PC-3 (cell line): Measurements from ENCODE around the gene ST3GAL4. TPM values are rescaled to one million over a fixed set of nuclear protein-coding genes. Genes with fewer than 3 reads are reported as not detected.
A peak's percentile ranks its signal among the peaks of the same experiment; 100 is the strongest.

Experiments used
- ATAC-seq: fragments of 200-7000 bp; cut with Tn5 transposase; 2 replicates; pipeline ENCODE4 v1.9.1; 2020; ENCODE audit warnings: mild to moderate bottlenecking, moderate library complexity
- BruUV-seq: library from RNA; stranded (reverse); fragments of 400-500 nt; replicated peaks from 2 replicates; lab custom pipeline; 2021; lab: Mats Ljungman, UMichigan
- CTCF ChIA-PET: fragments of 300-600 bp; sonication (Branson Sonifier 250); formaldehyde crosslinking; loops from one replicate; lab custom pipeline; 2022; ENCODE audit warnings: antibody characterized with exemption; lab: Charles Lee
- POLR2A ChIA-PET: fragments of 300-600 bp; sonication (Branson Sonifier 250); formaldehyde crosslinking; loops from one replicate; lab custom pipeline; 2022; ENCODE audit warnings: antibody characterized with exemption; ENCODE audit not compliant: unreplicated experiment; lab: Charles Lee
- DNase-seq: peaks from one replicate; pipeline ENCODE4 v3.0.0-alpha.2; 2015
- H2AFZ ChIP-seq: fragments of 300-600 bp; sonication (generic); 2 replicates; pipeline ENCODE4 v1.6.0; 2016; ENCODE audit warnings: antibody characterized with exemption, low read length
- H3F3A ChIP-seq: fragments of 300-600 bp; sonication (generic); one replicate; pipeline ENCODE4 v1.6.0; 2017; ENCODE audit warnings: antibody characterized with exemption, low read length, control low read depth, mild to moderate bottlenecking; ENCODE audit not compliant: unreplicated experiment
- H3K27ac ChIP-seq: fragments of 300-600 bp; sonication (generic); 2 replicates; pipeline ENCODE4 v1.5.1; 2016; ENCODE audit warnings: mild to moderate bottlenecking, low read length
- H3K27me3 ChIP-seq: fragments of 300-600 bp; sonication (generic); 2 replicates; pipeline ENCODE4 v1.6.1; 2016; ENCODE audit warnings: low read length, mixed read lengths
- H3K36me3 ChIP-seq: fragments of 300-600 bp; sonication (generic); 2 replicates; pipeline ENCODE4 v1.6.1; 2016; ENCODE audit warnings: low read depth, mixed run types, low read length, mixed read lengths
- H3K4me1 ChIP-seq: fragments of 300-600 bp; sonication (generic); 2 replicates; pipeline ENCODE4 v1.5.1; 2016; ENCODE audit warnings: low read length; ENCODE audit not compliant: insufficient read depth
- H3K4me2 ChIP-seq: fragments of 300-600 bp; sonication (generic); 2 replicates; pipeline ENCODE4 v1.6.0; 2016; ENCODE audit warnings: low read length
- H3K4me3 ChIP-seq: fragments of 300-600 bp; sonication (generic); 2 replicates; pipeline ENCODE4 v1.5.1; 2016; ENCODE audit warnings: mild to moderate bottlenecking, low read length, mixed read lengths
- H3K79me2 ChIP-seq: fragments of 300-600 bp; sonication (generic); 2 replicates; pipeline ENCODE4 v1.6.1; 2017; ENCODE audit warnings: low read length, mixed read lengths
- H3K9ac ChIP-seq: fragments of 300-600 bp; sonication (generic); 2 replicates; pipeline ENCODE4 v1.6.0; 2016; ENCODE audit warnings: mild to moderate bottlenecking, low read length
- H3K9me2 ChIP-seq: fragments of 300-600 bp; sonication (generic); replicated peaks from 2 replicates; pipeline ENCODE4 v1.6.1; 2016; ENCODE audit warnings: mixed run types, low read length, mixed read lengths
- H3K9me3 ChIP-seq: fragments of 300-600 bp; sonication (generic); 2 replicates; pipeline ENCODE4 v1.6.1; 2016; ENCODE audit warnings: low read length, mixed read lengths
- H4K20me1 ChIP-seq: fragments of 300-600 bp; sonication (generic); 2 replicates; pipeline ENCODE4 v1.6.1; 2016; ENCODE audit warnings: low read length, mixed read lengths
- EZH2 ChIP-seq: fragments of 300-600 bp; sonication (generic); IDR thresholded peaks from one replicate; pipeline ENCODE4 v1.6.1; 2017; ENCODE audit warnings: antibody characterized with exemption, mild to moderate bottlenecking, low read length; ENCODE audit not compliant: unreplicated experiment
- EZH2phosphoT487 ChIP-seq: fragments of 300-600 bp; sonication (generic); IDR thresholded peaks from 2 replicates; pipeline ENCODE4 v1.6.1; 2018; ENCODE audit warnings: mild to moderate bottlenecking, antibody characterized with exemption, low read length, borderline replicate concordance
- intact Hi-C: fragments of 100-400 bp; cut with micrococcal nuclease; formaldehyde crosslinking; loops from 2 replicates; pipeline ENCODE4 v1.9.0; 2023
- total RNA-seq: library from RNA; depleted of rRNA; stranded (reverse); fragments of >200 nt; gene quantifications from 2 replicates; pipeline ENCODE4 v1.2.3, GENCODE V29; 2014
- TF ChIP-seq, protein P1 (sequence below): fragments of 300-600 bp; sonication (generic); conservative IDR thresholded peaks from 2 replicates; pipeline ENCODE4 v1.5.1; 2017; ENCODE audit warnings: antibody characterized with exemption, low read depth, mild to moderate bottlenecking, low read length

ST3GAL4 gene
- total RNA-seq, 1 experiment from 2014 or later: 126 TPM

DNA sequence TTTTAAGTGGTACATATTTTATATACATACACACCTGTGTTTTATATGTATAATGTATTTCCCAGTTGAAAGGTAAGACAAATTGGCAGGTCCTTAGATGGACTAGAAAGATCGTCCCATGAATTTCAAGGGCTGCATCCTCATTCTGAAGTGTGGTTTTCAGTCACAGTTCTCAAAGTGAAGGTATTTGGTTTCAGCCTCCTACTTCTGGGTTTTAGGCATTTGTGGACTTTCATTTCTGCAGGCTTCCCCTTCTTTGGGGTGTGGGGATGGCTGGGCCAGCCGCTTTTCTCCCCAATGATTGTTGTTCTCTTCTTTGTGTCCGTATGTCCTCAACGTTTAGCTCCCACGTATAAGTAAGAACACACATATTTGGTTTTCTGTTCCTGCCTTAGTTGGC, 41.7 kb upstream of the ST3GAL4 start:
- no peaks in the 10 kb centered on the region for H3F3A ChIP-seq
- no peak overlapping the region for H3K9ac ChIP-seq
- H3K79me2 ChIP-seq: peaks cover 15% of the 10 kb centered on the region
- intact Hi-C loops: loop anchor here (5.0 kb wide), 3 partner anchors 38 to 1033 kb away; no protein-coding TSS in a partner anchor
- H3K9me3 ChIP-seq: no peaks in the 10 kb centered on the region
- TF ChIP-seq, protein P1, sequence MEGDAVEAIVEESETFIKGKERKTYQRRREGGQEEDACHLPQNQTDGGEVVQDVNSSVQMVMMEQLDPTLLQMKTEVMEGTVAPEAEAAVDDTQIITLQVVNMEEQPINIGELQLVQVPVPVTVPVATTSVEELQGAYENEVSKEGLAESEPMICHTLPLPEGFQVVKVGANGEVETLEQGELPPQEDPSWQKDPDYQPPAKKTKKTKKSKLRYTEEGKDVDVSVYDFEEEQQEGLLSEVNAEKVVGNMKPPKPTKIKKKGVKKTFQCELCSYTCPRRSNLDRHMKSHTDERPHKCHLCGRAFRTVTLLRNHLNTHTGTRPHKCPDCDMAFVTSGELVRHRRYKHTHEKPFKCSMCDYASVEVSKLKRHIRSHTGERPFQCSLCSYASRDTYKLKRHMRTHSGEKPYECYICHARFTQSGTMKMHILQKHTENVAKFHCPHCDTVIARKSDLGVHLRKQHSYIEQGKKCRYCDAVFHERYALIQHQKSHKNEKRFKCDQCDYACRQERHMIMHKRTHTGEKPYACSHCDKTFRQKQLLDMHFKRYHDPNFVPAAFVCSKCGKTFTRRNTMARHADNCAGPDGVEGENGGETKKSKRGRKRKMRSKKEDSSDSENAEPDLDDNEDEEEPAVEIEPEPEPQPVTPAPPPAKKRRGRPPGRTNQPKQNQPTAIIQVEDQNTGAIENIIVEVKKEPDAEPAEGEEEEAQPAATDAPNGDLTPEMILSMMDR: no peak
- no peak for TF ChIP-seq EZH2phosphoT487
- no peak for TF ChIP-seq EZH2
- no peaks in the 10 kb centered on the region for H4K20me1 ChIP-seq
- ChIA-PET POLR2A (no interaction called here), CTCF (no interaction called here)
- H3K27ac ChIP-seq: peak overlapping the region; percentile 57; the same call in 1 of the 2 replicates
- no peak overlapping the region for H2AFZ ChIP-seq
- no peak overlapping the region for H3K4me2 ChIP-seq
- no peak overlapping the region for H3K4me3 ChIP-seq
- H3K4me1 ChIP-seq: peaks cover 34% of the 10 kb centered on the region
- H3K27me3 ChIP-seq: no peaks in the 10 kb centered on the region
- no peak for ATAC-seq
- H3K9me2 ChIP-seq: no peaks in the 10 kb centered on the region
- peaks cover 19% of the 10 kb centered on the region for H3K36me3 ChIP-seq
- DNase-seq: no peak
- BruUV-seq: no TSS peak

DNA sequence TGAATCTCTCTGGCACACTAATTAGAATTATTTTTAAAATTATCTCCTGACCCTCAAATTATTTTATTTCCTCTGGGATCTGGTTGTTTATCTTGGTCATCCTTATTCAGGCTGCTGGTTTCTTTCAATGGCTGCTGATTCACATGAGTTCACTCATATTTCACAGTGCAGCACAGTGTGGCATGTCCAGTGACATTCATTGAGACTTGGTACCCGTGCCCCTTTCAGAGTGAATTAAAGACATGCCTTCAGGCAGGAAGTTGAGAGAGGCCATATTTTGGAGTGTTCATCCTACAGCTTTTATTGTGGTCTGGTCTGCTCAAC, 38.1 kb upstream of the ST3GAL4 start:
- DNase-seq: no peak
- H2AFZ ChIP-seq: no peak overlapping the region
- H3K9me2 ChIP-seq: no peaks in the 10 kb centered on the region
- no peaks in the 10 kb centered on the region for H3K27me3 ChIP-seq
- H3K36me3 ChIP-seq: 0 out of 2 replicates have a peak, but pooled peaks cover 5% of the 10 kb centered on the region
- H3K9ac ChIP-seq: no peak overlapping the region
- TF ChIP-seq EZH2 (no peak), EZH2phosphoT487 (no peak)
- TF ChIP-seq, protein P1: no peak
- H3K4me3 ChIP-seq: no peak overlapping the region
- intact Hi-C loops: no loop called here
- peaks cover 31% of the 10 kb centered on the region for H3K4me1 ChIP-seq
- CTCF ChIA-PET: no interaction called here
- H3K27ac ChIP-seq: no peak overlapping the region
- POLR2A ChIA-PET: no interaction called here
- 0 out of 2 replicates have a peak, but pooled peaks cover 5% of the 10 kb centered on the region for H3K79me2 ChIP-seq
- H3F3A ChIP-seq: no peaks in the 10 kb centered on the region
- H4K20me1 ChIP-seq: no peaks in the 10 kb centered on the region
- H3K4me2 ChIP-seq: no peak overlapping the region
- ATAC-seq: no peak
- no peaks in the 10 kb centered on the region for H3K9me3 ChIP-seq
- no TSS peak for BruUV-seq

DNA sequence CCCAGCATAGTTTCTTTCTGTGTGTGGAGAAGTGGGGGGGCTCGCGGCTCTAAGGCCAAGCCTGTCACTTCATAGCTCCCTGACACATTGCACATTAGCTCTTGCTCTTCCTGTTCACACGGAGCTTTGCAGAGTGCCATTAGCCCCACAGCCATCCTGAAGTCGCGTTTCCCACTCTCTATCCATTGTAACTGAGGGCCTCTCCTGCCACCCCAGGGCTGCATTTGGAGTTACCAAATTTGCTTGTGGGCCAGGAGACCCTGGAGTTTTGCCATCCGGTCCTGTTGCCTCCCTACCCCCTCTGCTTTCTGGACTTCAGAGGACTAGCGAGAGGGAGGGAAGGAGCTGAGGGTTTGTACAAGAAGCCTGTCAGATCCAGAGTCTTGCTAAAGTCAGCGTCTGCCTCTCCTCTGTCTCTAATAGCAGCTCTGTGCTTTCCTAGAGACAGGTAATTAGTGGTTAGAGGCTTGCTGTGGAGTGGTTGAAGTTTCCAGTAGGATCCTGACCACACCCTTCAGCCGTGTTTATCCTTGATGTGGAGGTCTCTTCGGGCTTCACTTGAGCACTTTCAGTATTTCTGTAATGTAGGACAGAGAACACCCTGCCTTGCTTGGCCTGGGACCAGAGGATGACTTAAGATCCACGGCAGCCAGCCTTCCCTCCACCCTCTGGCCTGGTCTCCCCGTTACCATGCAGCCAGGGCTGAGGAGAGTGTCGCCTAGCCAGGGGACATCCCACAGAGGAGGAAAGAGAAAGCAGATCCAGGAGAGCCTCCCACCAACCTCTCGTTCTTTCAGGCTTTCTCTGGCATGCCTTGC, 37.5 kb upstream of the ST3GAL4 start:
- Histone ChIP-seq H3K27me3 (no peaks in the 10 kb centered on the region), H3F3A (no peaks in the 10 kb centered on the region), H3K4me2 (peak overlapping the region; percentile 13; the same call in 1 of the 2 replicates), H3K4me3 (no peak overlapping the region), H3K27ac (peak overlapping the region; percentile 15), H3K79me2 (0 out of 2 replicates have a peak, but pooled peaks cover 5% of the 10 kb centered on the region), H3K9me2 (no peaks in the 10 kb centered on the region), H3K36me3 (0 out of 2 replicates have a peak, but pooled peaks cover 5% of the 10 kb centered on the region), H3K4me1 (peaks cover 25% of the 10 kb centered on the region), H2AFZ (no peak overlapping the region), H3K9ac (no peak overlapping the region), H4K20me1 (no peaks in the 10 kb centered on the region), H3K9me3 (no peaks in the 10 kb centered on the region)
- ATAC-seq (peak; percentile 55), DNase-seq (no peak)
- POLR2A ChIA-PET: no interaction called here
- CTCF ChIA-PET: interaction anchor here (0.9 kb wide), 1 partner anchor 163 kb away, joined by 4 read pairs; no protein-coding TSS in a partner anchor
- intact Hi-C loops: no loop called here
- no TSS peak for BruUV-seq
- TF ChIP-seq EZH2phosphoT487 (no peak), EZH2 (no peak)
- TF ChIP-seq, protein P1: no peak
